ENCODE measurements around the gene TMEM253.

Gene TMEM253

DNA sequence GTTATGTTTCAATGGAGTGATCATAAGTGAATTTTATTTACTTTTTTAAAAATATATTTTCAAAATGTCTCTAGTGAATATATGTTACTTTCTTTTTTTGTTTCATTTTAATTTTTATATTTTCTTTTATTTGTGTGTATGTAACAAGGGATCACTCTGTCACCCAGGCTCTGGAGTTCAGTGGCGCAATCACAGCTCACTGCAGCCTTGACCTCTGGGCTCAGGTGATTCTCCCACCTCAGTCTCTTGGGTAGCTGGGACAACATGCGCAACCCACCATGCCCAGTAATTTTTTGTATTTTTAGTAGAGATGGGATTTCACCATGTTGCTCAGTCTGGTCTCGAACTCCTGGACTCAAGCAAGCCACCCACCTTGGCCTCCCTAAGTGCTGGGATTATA is 18.1 kb downstream of the TMEM253 start:
- H3K27ac ChIP-seq (ENCODE audit: extremely low read depth, low read depth, low read length) = no peak overlapping the region
- H3K4me3 ChIP-seq (ENCODE audit: low read depth, low read length) = no peak overlapping the region
- no peak for TF ChIP-seq ZBTB17 (tag by site-specific recombination; IDR thresholded peaks at IDR 0.05)
- TF ChIP-seq ZNF558 (tag by site-specific recombination; IDR thresholded peaks at IDR 0.05) = no peak
- TF ChIP-seq SP3 (tag by site-specific recombination; IDR thresholded peaks at IDR 0.05) = no peak
- no peak for TF ChIP-seq OVOL3 (tag by site-specific recombination; IDR thresholded peaks at IDR 0.05)
- no peak for TF ChIP-seq ZNF354C (tag by site-specific recombination; IDR thresholded peaks at IDR 0.05; ENCODE audit: borderline replicate concordance, low read depth)
- TF ChIP-seq, protein P1, sequence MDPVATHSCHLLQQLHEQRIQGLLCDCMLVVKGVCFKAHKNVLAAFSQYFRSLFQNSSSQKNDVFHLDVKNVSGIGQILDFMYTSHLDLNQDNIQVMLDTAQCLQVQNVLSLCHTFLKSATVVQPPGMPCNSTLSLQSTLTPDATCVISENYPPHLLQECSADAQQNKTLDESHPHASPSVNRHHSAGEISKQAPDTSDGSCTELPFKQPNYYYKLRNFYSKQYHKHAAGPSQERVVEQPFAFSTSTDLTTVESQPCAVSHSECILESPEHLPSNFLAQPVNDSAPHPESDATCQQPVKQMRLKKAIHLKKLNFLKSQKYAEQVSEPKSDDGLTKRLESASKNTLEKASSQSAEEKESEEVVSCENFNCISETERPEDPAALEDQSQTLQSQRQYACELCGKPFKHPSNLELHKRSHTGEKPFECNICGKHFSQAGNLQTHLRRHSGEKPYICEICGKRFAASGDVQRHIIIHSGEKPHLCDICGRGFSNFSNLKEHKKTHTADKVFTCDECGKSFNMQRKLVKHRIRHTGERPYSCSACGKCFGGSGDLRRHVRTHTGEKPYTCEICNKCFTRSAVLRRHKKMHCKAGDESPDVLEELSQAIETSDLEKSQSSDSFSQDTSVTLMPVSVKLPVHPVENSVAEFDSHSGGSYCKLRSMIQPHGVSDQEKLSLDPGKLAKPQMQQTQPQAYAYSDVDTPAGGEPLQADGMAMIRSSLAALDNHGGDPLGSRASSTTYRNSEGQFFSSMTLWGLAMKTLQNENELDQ (tag by site-specific recombination; IDR thresholded peaks at IDR 0.05; ENCODE audit: low read depth) = no peak
- TF ChIP-seq, protein P2, sequence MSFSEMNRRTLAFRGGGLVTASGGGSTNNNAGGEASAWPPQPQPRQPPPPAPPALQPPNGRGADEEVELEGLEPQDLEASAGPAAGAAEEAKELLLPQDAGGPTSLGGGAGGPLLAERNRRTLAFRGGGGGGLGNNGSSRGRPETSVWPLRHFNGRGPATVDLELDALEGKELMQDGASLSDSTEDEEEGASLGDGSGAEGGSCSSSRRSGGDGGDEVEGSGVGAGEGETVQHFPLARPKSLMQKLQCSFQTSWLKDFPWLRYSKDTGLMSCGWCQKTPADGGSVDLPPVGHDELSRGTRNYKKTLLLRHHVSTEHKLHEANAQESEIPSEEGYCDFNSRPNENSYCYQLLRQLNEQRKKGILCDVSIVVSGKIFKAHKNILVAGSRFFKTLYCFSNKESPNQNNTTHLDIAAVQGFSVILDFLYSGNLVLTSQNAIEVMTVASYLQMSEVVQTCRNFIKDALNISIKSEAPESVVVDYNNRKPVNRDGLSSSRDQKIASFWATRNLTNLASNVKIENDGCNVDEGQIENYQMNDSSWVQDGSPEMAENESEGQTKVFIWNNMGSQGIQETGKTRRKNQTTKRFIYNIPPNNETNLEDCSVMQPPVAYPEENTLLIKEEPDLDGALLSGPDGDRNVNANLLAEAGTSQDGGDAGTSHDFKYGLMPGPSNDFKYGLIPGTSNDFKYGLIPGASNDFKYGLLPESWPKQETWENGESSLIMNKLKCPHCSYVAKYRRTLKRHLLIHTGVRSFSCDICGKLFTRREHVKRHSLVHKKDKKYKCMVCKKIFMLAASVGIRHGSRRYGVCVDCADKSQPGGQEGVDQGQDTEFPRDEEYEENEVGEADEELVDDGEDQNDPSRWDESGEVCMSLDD (tag by site-specific recombination; IDR thresholded peaks at IDR 0.05) = no peak
- TF ChIP-seq ZNF416 (tag by site-specific recombination; IDR thresholded peaks at IDR 0.05) = no peak
- TF ChIP-seq, protein P3, sequence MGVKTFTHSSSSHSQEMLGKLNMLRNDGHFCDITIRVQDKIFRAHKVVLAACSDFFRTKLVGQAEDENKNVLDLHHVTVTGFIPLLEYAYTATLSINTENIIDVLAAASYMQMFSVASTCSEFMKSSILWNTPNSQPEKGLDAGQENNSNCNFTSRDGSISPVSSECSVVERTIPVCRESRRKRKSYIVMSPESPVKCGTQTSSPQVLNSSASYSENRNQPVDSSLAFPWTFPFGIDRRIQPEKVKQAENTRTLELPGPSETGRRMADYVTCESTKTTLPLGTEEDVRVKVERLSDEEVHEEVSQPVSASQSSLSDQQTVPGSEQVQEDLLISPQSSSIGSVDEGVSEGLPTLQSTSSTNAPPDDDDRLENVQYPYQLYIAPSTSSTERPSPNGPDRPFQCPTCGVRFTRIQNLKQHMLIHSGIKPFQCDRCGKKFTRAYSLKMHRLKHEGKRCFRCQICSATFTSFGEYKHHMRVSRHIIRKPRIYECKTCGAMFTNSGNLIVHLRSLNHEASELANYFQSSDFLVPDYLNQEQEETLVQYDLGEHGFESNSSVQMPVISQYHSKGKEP (tag by site-specific recombination; IDR thresholded peaks at IDR 0.05) = no peak
- TF ChIP-seq, protein P4, sequence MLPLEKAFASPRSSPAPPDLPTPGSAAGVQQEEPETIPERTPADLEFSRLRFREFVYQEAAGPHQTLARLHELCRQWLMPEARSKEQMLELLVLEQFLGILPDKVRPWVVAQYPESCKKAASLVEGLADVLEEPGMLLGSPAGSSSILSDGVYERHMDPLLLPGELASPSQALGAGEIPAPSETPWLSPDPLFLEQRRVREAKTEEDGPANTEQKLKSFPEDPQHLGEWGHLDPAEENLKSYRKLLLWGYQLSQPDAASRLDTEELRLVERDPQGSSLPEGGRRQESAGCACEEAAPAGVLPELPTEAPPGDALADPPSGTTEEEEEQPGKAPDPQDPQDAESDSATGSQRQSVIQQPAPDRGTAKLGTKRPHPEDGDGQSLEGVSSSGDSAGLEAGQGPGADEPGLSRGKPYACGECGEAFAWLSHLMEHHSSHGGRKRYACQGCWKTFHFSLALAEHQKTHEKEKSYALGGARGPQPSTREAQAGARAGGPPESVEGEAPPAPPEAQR (tag by site-specific recombination; IDR thresholded peaks at IDR 0.05) = no peak
- TF ChIP-seq ZBTB48 (tag by site-specific recombination; IDR thresholded peaks at IDR 0.05) = no peak
- TF ChIP-seq, protein P5, sequence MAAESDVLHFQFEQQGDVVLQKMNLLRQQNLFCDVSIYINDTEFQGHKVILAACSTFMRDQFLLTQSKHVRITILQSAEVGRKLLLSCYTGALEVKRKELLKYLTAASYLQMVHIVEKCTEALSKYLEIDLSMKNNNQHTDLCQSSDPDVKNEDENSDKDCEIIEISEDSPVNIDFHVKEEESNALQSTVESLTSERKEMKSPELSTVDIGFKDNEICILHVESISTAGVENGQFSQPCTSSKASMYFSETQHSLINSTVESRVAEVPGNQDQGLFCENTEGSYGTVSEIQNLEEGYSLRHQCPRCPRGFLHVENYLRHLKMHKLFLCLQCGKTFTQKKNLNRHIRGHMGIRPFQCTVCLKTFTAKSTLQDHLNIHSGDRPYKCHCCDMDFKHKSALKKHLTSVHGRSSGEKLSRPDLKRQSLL (tag by site-specific recombination; IDR thresholded peaks at IDR 0.05) = no peak
- no peak for TF ChIP-seq ZNF792 (tag by site-specific recombination; IDR thresholded peaks at IDR 0.05)
- TF ChIP-seq, protein P6, sequence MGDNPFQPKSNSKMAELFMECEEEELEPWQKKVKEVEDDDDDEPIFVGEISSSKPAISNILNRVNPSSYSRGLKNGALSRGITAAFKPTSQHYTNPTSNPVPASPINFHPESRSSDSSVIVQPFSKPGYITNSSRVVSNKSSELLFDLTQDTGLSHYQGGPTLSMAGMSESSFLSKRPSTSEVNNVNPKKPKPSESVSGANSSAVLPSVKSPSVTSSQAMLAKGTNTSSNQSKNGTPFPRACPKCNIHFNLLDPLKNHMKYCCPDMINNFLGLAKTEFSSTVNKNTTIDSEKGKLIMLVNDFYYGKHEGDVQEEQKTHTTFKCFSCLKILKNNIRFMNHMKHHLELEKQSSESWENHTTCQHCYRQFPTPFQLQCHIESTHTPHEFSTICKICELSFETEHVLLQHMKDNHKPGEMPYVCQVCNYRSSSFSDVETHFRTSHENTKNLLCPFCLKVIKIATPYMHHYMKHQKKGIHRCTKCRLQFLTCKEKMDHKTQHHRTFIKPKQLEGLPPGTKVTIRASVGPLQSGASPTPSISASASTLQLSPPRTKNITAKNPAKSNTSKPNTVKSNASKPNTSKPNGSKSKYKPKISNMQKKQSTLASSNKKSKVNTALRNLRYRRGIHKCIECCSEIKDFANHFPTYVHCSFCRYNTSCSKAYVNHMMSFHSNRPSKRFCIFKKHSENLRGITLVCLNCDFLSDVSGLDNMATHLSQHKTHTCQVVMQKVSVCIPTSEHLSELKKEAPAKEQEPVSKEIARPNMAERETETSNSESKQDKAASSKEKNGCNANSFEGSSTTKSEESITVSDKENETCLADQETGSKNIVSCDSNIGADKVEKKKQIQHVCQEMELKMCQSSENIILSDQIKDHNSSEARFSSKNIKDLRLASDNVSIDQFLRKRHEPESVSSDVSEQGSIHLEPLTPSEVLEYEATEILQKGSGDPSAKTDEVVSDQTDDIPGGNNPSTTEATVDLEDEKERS (tag by site-specific recombination; IDR thresholded peaks at IDR 0.05) = no peak
- no peak for TF ChIP-seq ZNF629 (tag by site-specific recombination; IDR thresholded peaks at IDR 0.05)
- TF ChIP-seq, protein P7, sequence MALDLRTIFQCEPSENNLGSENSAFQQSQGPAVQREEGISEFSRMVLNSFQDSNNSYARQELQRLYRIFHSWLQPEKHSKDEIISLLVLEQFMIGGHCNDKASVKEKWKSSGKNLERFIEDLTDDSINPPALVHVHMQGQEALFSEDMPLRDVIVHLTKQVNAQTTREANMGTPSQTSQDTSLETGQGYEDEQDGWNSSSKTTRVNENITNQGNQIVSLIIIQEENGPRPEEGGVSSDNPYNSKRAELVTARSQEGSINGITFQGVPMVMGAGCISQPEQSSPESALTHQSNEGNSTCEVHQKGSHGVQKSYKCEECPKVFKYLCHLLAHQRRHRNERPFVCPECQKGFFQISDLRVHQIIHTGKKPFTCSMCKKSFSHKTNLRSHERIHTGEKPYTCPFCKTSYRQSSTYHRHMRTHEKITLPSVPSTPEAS (tag by site-specific recombination; IDR thresholded peaks at IDR 0.05) = no peak
- TF ChIP-seq KLF9 (tag by site-specific recombination; IDR thresholded peaks at IDR 0.05; ENCODE audit: low read depth) = no peak
- no peak for TF ChIP-seq ZNF184 (tag by site-specific recombination; IDR thresholded peaks at IDR 0.05)
- no peak for TF ChIP-seq ZNF146 (tag by site-specific recombination; IDR thresholded peaks at IDR 0.05)
- no peak for TF ChIP-seq ZNF571 (tag by site-specific recombination; IDR thresholded peaks at IDR 0.05)
- H3K9me3 ChIP-seq (ENCODE audit: control insufficient read depth, insufficient read depth, low read depth, low read length) = no peaks in the 10 kb centered on the region
- CTCF ChIA-PET = interaction anchor here (0.7 to 1.4 kb wide), 3 partner anchors 14 to 147 kb away, joined by 3 to 6 read pairs (median 3); no protein-coding TSS in a partner anchor
- POLR2A ChIA-PET = no interaction called here
- H3K4me1 ChIP-seq (ENCODE audit: control insufficient read depth, insufficient read depth, low read length) = no peaks in the 10 kb centered on the region
- H3K36me3 ChIP-seq (ENCODE audit: control insufficient read depth in 2 of 2, insufficient read depth in 1 of 2, low read length in 2 of 2) = no peaks in the 10 kb centered on the region; a peak in 1 of 3 replicates

Data from HEK293 (cell line).